Measurements from ENCODE around the gene LNP1. TPM values are rescaled to one million over a fixed set of nuclear protein-coding genes. Genes with fewer than 3 reads are reported as not detected.

Gene LNP1
- total RNA-seq, 4 donors from 2014 or later: 1.8 to 3.7 (median 2.4) TPM

- Histone ChIP-seq H3K4me3 (no peak overlapping the region), H3K36me3 (no peaks in the 10 kb centered on the region), H3K9me3 (no peaks in the 10 kb centered on the region), H3K27me3 (no peaks in the 10 kb centered on the region), H3K27ac (replicated peaks in 1 of 4) (no peak overlapping the region), H3K4me1 (no peaks in the 10 kb centered on the region)
- no peak for TF ChIP-seq POLR2AphosphoS5 (IDR thresholded peaks at IDR 0.05)
- TF ChIP-seq POLR2A (IDR thresholded peaks at IDR 0.05; ENCODE audit: low read depth): no peak
- TF ChIP-seq EP300 (IDR thresholded peaks at IDR 0.05): no peak
- no peak for TF ChIP-seq CTCF (IDR thresholded peaks at IDR 0.05)
- no peak for DNase-seq (ENCODE audit: extremely low spot score)
- intact Hi-C loops (cut with DNase I): no loop called here
- 74% methylated on average over 2 of the region's 2 CpGs for WGBS
Measured at GRCh38 chr3:100482176-100482575, 80.8 kb downstream of the LNP1 start.

- no peaks in the 10 kb centered on the region for H3K27me3 ChIP-seq
- H3K4me3 ChIP-seq: no peak overlapping the region
- no peaks in the 10 kb centered on the region for H3K9me3 ChIP-seq
- H3K27ac ChIP-seq (replicated peaks in 1 of 4): no peak overlapping the region
- H3K4me1 ChIP-seq: no peaks in the 10 kb centered on the region
- H3K36me3 ChIP-seq: no peaks in the 10 kb centered on the region
- 97% methylated on average over 1 of the region's 1 CpG for WGBS
- DNase-seq (ENCODE audit: extremely low spot score): no peak
- intact Hi-C loops (cut with DNase I): no loop called here
- TF ChIP-seq POLR2AphosphoS5 (IDR thresholded peaks at IDR 0.05) (no peak), CTCF (IDR thresholded peaks at IDR 0.05) (no peak), EP300 (IDR thresholded peaks at IDR 0.05) (no peak), POLR2A (IDR thresholded peaks at IDR 0.05; ENCODE audit: low read depth) (no peak)
Measured at GRCh38 chr3:100483529-100483928, 82.2 kb downstream of the LNP1 start.

GRCh38 chr3:100486808-100487207 lies 85.5 kb downstream of the LNP1 start:
- no peaks in the 10 kb centered on the region for H3K27me3 ChIP-seq
- TF ChIP-seq CTCF (IDR thresholded peaks at IDR 0.05): no peak
- no peak for TF ChIP-seq POLR2A (IDR thresholded peaks at IDR 0.05; ENCODE audit: low read depth)
- no peak for TF ChIP-seq POLR2AphosphoS5 (IDR thresholded peaks at IDR 0.05)
- H3K36me3 ChIP-seq: no peaks in the 10 kb centered on the region
- H3K4me1 ChIP-seq: peaks cover 3 to 6% (median 5%) of the 10 kb centered on the region in 4 donors
- no peak for DNase-seq (ENCODE audit: extremely low spot score)
- no peak overlapping the region for H3K27ac ChIP-seq (replicated peaks in 1 of 4)
- intact Hi-C loops (cut with DNase I): no loop called here
- no peaks in the 10 kb centered on the region for H3K9me3 ChIP-seq
- WGBS: 93% methylated on average over 2 of the region's 2 CpGs
- H3K4me3 ChIP-seq: no peak overlapping the region

- H3K27me3 ChIP-seq: no peaks in the 10 kb centered on the region
- no peaks in the 10 kb centered on the region for H3K36me3 ChIP-seq
- no peak for DNase-seq (ENCODE audit: extremely low spot score)
- WGBS: 100% methylated on average over 1 of the region's 1 CpG
- H3K4me1 ChIP-seq: peaks cover 5 to 16% (median 13%) of the 10 kb centered on the region in 4 donors
- no peaks in the 10 kb centered on the region for H3K9me3 ChIP-seq
- H3K27ac ChIP-seq (replicated peaks in 1 of 4): no peak overlapping the region
- intact Hi-C loops (cut with DNase I): no loop called here
- no peak overlapping the region for H3K4me3 ChIP-seq
- no peak for TF ChIP-seq POLR2AphosphoS5 (IDR thresholded peaks at IDR 0.05)
- no peak for TF ChIP-seq CTCF (IDR thresholded peaks at IDR 0.05)
- no peak for TF ChIP-seq EP300 (IDR thresholded peaks at IDR 0.05)
- no peak for TF ChIP-seq POLR2A (IDR thresholded peaks at IDR 0.05; ENCODE audit: low read depth)
Measured at GRCh38 chr3:100489118-100489517, 87.8 kb downstream of the LNP1 start.
